ENCODE measurements around the gene CNTNAP4. TPM values are rescaled to one million over a fixed set of nuclear protein-coding genes. Genes with fewer than 3 reads are reported as not detected.

The CNTNAP4 gene
- total RNA-seq, 1 experiment from 2014 or later = not detected

GRCh38 chr16:76577003-76577402 is 299.8 kb downstream of the CNTNAP4 start:
- Histone ChIP-seq H3K4me2 (ENCODE audit: low read length) (no peak overlapping the region), H3K9me3 (ENCODE audit: control insufficient read depth in 1 of 2, insufficient read depth in 1 of 2, low read depth in 1 of 2, low read length in 2 of 2) (peaks cover 0 to 3% of the 10 kb centered on the region in 2 experiments; a peak in 2 of 4 replicates), H3K4me3 (replicated peaks in 1 of 2; ENCODE audit: low read depth in 1 of 2, low read length in 2 of 2) (no peak overlapping the region), H3K79me2 (ENCODE audit: insufficient read depth, low read length) (no peaks in the 10 kb centered on the region), H3K27me3 (ENCODE audit: insufficient read depth, low read length) (no peaks in the 10 kb centered on the region), H3K27ac (ENCODE audit: low read depth, low read length) (no peak overlapping the region), H3K36me3 (ENCODE audit: control insufficient read depth in 1 of 2, insufficient read depth in 2 of 2, low read length in 2 of 2) (no peaks in the 10 kb centered on the region; a peak in 1 of 4 replicates), H3K4me1 (ENCODE audit: control insufficient read depth in 1 of 2, insufficient read depth in 2 of 2, low read length in 2 of 2) (no peaks in the 10 kb centered on the region), H3K9ac (ENCODE audit: low read length) (no peak overlapping the region), H4K20me1 (ENCODE audit: insufficient read depth) (no peaks in the 10 kb centered on the region), H2AFZ (ENCODE audit: low read depth, low read length, poor library complexity, severe bottlenecking) (no peak overlapping the region), H3K9me2 (ENCODE audit: insufficient read depth) (no peaks in the 10 kb centered on the region)
- ChIA-PET CTCF (no interaction called here), RAD21 (ENCODE audit: low non-redundant PET in 1 of 2, low total read pairs in 2 of 2, uncharacterized antibody in 2 of 2, unreplicated experiment in 2 of 2) (no interaction called here), POLR2A (no interaction called here)
- DNase-seq (ENCODE audit: low read depth, low spot score) (no peak), ATAC-seq (no peak)
- TF ChIP-seq, protein P1, sequence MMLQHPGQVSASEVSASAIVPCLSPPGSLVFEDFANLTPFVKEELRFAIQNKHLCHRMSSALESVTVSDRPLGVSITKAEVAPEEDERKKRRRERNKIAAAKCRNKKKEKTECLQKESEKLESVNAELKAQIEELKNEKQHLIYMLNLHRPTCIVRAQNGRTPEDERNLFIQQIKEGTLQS (IDR thresholded peaks at IDR 0.05) = no peak
- no peak for TF ChIP-seq ELF1 (IDR thresholded peaks at IDR 0.05; ENCODE audit: borderline replicate concordance, low read depth)
- no peak for TF ChIP-seq CEBPB (IDR thresholded peaks at IDR 0.05; ENCODE audit: low read depth)
- TF ChIP-seq RAD21 (IDR thresholded peaks at IDR 0.05; ENCODE audit: low read depth) = no peak
- no peak for TF ChIP-seq POLR2AphosphoS5 (IDR thresholded peaks at IDR 0.05; ENCODE audit: low read depth, low read length)
- TF ChIP-seq EGR1 (IDR thresholded peaks at IDR 0.05; ENCODE audit: low read depth) = no peak
- TF ChIP-seq CBX3 (IDR thresholded peaks at IDR 0.05; ENCODE audit: low read depth) = no peak
- TF ChIP-seq SP1 (IDR thresholded peaks at IDR 0.05; ENCODE audit: low read depth) = no peak
- TF ChIP-seq FOSL1 (IDR thresholded peaks at IDR 0.05; ENCODE audit: low read depth) = no peak
- no peak for TF ChIP-seq YY1 (IDR thresholded peaks at IDR 0.05; ENCODE audit: extremely low read depth, insufficient replicate concordance, low read depth, low read length)
- no peak for TF ChIP-seq SRF (IDR thresholded peaks at IDR 0.05; ENCODE audit: low read depth)
- TF ChIP-seq ZNF274 (IDR thresholded peaks at IDR 0.05; ENCODE audit: low read depth, low read length) = no peak
- TF ChIP-seq, protein P2, sequence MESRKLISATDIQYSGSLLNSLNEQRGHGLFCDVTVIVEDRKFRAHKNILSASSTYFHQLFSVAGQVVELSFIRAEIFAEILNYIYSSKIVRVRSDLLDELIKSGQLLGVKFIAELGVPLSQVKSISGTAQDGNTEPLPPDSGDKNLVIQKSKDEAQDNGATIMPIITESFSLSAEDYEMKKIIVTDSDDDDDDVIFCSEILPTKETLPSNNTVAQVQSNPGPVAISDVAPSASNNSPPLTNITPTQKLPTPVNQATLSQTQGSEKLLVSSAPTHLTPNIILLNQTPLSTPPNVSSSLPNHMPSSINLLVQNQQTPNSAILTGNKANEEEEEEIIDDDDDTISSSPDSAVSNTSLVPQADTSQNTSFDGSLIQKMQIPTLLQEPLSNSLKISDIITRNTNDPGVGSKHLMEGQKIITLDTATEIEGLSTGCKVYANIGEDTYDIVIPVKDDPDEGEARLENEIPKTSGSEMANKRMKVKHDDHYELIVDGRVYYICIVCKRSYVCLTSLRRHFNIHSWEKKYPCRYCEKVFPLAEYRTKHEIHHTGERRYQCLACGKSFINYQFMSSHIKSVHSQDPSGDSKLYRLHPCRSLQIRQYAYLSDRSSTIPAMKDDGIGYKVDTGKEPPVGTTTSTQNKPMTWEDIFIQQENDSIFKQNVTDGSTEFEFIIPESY (IDR thresholded peaks at IDR 0.05; ENCODE audit: extremely low read depth, insufficient replicate concordance, low read length) = no peak
- TF ChIP-seq, protein P3, sequence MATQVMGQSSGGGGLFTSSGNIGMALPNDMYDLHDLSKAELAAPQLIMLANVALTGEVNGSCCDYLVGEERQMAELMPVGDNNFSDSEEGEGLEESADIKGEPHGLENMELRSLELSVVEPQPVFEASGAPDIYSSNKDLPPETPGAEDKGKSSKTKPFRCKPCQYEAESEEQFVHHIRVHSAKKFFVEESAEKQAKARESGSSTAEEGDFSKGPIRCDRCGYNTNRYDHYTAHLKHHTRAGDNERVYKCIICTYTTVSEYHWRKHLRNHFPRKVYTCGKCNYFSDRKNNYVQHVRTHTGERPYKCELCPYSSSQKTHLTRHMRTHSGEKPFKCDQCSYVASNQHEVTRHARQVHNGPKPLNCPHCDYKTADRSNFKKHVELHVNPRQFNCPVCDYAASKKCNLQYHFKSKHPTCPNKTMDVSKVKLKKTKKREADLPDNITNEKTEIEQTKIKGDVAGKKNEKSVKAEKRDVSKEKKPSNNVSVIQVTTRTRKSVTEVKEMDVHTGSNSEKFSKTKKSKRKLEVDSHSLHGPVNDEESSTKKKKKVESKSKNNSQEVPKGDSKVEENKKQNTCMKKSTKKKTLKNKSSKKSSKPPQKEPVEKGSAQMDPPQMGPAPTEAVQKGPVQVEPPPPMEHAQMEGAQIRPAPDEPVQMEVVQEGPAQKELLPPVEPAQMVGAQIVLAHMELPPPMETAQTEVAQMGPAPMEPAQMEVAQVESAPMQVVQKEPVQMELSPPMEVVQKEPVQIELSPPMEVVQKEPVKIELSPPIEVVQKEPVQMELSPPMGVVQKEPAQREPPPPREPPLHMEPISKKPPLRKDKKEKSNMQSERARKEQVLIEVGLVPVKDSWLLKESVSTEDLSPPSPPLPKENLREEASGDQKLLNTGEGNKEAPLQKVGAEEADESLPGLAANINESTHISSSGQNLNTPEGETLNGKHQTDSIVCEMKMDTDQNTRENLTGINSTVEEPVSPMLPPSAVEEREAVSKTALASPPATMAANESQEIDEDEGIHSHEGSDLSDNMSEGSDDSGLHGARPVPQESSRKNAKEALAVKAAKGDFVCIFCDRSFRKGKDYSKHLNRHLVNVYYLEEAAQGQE (IDR thresholded peaks at IDR 0.05; ENCODE audit: low read depth) = no peak
- no peak for TF ChIP-seq EZH2phosphoT487 (IDR thresholded peaks at IDR 0.05; ENCODE audit: borderline replicate concordance)
- no peak for TF ChIP-seq CTCF (IDR thresholded peaks at IDR 0.05 in 2 of 3, conservative IDR thresholded peaks at IDR 0.05 in 1 of 3; ENCODE audit: borderline replicate concordance in 1 of 3, insufficient read depth in 1 of 3, low read depth in 2 of 3, low read length in 2 of 3)
- TF ChIP-seq TCF7L2 (IDR thresholded peaks at IDR 0.05; ENCODE audit: borderline replicate concordance, extremely low read depth, insufficient read depth, insufficient read length) = no peak
- TF ChIP-seq SIN3A (IDR thresholded peaks at IDR 0.05; ENCODE audit: low read depth) = no peak
- no TSS peak for BruUV-seq (replicated peaks)
- intact Hi-C loops (cut with micrococcal nuclease) = no loop called here

Measured in HCT116 (cell line).